ENCODE measurements around the gene AMZ1.
A peak's percentile ranks its signal among the peaks of the same experiment; 100 is the strongest.
"Not testable (repeated sequence)": the region's sequence is repeated elsewhere in the genome, so short reads cannot be mapped to it uniquely, and the experiment has no call there.

The AMZ1 gene

DNA sequence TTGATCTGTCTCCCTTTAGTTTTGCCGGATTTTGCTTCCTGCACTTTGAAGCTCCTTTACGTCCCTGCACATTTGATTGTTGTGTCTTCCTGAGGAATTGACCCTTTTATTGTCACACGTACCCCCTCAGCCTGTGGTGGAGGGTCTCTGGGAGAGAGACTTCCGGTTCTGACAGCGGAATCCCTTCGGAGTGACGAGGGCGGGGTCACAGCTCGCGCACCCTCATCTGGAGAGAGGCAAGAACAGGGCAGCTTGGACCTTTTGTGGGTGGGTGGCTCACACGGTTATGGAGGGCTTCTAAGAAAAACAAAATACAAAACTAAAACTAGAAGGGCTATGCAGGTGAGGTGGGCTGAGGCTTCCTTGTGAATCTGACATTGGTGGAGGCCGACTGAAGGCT, 26.0 kb downstream of the AMZ1 start:
- DNase-seq (ENCODE audit: low spot score in 2 of 2) (no peak), ATAC-seq (ENCODE audit: low read depth) (no peak)
- peaks cover 13% of the 10 kb centered on the region for H3K36me3 Mint-ChIP-seq
- no peaks in the 10 kb centered on the region for H3K27me3 Mint-ChIP-seq
- H3K4me3 Mint-ChIP-seq: no peak overlapping the region
- no peaks in the 10 kb centered on the region for H3K9me3 Mint-ChIP-seq
- H3K27ac Mint-ChIP-seq: peak overlapping the region; percentile 68
- H3K4me1 Mint-ChIP-seq: peaks cover 51% of the 10 kb centered on the region

DNA sequence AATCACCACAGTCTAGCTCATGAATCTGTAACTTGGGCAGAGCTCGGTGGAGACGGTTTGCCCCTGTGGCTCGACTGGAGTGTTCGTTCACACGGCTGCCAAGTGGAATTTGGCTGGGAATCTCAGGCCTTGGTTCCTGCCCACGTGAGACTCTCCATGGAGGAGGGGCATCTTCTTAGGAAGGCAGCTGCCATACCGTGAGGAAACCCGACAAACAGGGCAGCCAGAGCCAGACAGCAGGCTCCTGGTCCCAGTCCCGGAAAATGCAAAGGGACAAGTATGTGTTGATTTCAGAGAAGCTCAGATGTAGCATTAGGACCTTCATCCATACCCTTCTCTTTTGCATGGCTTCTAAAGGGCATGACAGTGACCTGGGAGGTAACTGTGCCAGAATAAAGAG, 26.6 kb downstream of the AMZ1 start:
- Mint-ChIP-seq H3K4me3 (no peak overlapping the region), H3K4me1 (peaks cover 48% of the 10 kb centered on the region), H3K27ac (peak overlapping the region; percentile 88), H3K36me3 (peaks cover 13% of the 10 kb centered on the region), H3K9me3 (no peaks in the 10 kb centered on the region), H3K27me3 (no peaks in the 10 kb centered on the region)
- ATAC-seq (ENCODE audit: low read depth) (no peak), DNase-seq (ENCODE audit: low spot score in 2 of 2) (no peak)

DNA sequence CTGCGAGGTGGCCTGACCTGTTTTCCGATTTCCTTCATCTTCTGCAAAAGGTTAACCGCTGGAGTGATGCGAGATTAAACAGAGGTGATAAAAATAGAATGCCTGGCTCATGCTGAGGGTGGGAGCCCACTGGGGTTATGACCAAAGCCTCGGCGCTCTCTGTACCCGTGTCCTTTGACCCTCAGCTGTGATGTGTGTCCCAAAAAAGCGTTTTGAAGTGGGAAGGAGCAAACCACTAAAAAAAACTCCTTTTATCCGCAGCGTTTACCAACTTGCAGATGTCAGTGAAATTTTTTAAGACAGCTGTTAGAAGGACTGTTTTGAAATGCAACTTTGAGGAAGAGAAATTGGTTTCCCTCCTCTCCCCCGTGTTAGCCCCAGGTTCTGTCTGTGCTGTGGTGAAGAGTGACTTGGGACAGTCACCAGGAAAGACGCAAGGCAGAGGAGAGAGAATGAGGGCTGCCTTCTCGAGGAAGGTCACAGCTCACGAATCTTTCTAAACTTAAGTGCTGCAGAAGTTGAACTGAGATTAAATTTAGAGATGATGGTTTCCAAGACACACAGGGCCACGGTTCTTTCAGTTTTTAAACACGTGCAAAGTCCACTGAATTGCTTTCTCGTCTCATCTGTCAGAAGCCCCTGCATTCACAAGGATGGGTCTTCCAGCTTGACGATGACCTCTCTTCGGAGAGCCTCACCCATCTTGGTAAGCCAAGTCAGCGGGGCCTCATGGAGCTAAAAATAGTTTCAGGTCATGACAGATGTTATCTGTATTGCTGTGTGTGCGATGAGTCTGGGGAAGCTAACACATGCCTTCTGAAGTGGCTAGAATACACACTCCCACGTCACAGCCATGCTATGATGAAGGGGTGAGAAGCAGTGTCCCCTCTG, 27.6 kb downstream of the AMZ1 start:
- H3K36me3 Mint-ChIP-seq: peaks cover 13% of the 10 kb centered on the region
- H3K27me3 Mint-ChIP-seq: no peaks in the 10 kb centered on the region
- peak overlapping the region; percentile 54 for H3K4me3 Mint-ChIP-seq
- peaks cover 39% of the 10 kb centered on the region for H3K4me1 Mint-ChIP-seq
- ATAC-seq (ENCODE audit: low read depth) (peak; percentile 31), DNase-seq (ENCODE audit: low spot score in 2 of 2) (no peak)
- no peaks in the 10 kb centered on the region for H3K9me3 Mint-ChIP-seq
- peak overlapping the region; percentile 88 for H3K27ac Mint-ChIP-seq

DNA sequence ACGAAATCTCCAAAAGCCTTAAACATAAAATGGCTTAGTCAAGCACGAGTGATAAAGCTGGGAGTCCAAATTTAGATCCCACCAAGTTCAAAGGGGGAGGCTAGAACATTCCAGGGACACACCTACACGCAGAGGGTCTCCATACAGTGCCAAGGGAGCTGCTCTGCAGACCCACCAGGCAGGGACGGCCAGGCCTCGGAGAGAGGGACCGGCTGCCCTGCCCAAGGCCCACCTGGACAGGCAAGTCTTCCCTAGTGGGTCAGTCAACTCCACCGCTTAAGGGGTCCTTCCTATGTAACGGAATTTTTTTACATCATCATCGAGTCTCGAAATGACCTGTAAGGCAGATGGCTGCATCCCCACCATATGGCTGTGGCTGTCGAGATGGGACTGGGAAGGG, 28.5 kb downstream of the AMZ1 start:
- DNase-seq (ENCODE audit: low spot score in 2 of 2) (no peak), ATAC-seq (ENCODE audit: low read depth) (no peak)
- Mint-ChIP-seq H3K27me3 (no peaks in the 10 kb centered on the region), H3K4me3 (peak overlapping the region; percentile 17), H3K36me3 (peaks cover 16% of the 10 kb centered on the region), H3K9me3 (no peaks in the 10 kb centered on the region), H3K4me1 (peaks cover 35% of the 10 kb centered on the region), H3K27ac (peak overlapping the region; percentile 72)

DNA sequence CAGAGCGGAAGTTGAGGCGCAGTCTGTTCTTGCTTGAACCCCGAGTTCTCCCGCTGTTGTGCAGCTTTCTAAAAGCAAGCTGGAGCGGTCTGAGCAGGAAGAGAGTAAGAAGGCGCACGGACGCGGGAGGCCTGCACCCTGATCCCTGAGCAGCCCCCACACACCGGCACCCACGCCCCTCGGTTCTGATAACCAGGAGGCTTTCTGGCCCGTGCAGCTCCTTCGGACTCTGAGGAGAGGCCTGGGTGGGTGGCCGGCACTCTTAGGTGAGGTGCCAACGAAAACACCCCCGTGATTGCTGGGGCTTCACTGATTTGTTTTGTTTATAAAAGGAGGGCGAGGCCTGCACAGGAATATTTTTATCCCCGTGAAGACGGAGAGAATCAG, 28.9 kb downstream of the AMZ1 start:
- Mint-ChIP-seq H3K27ac (peak overlapping the region; percentile 72), H3K4me3 (peak overlapping the region; percentile 17), H3K9me3 (no peaks in the 10 kb centered on the region), H3K36me3 (peaks cover 16% of the 10 kb centered on the region), H3K4me1 (peaks cover 35% of the 10 kb centered on the region), H3K27me3 (no peaks in the 10 kb centered on the region)
- no peak for ATAC-seq (ENCODE audit: low read depth)
- no peak for DNase-seq (ENCODE audit: low spot score in 2 of 2)

DNA sequence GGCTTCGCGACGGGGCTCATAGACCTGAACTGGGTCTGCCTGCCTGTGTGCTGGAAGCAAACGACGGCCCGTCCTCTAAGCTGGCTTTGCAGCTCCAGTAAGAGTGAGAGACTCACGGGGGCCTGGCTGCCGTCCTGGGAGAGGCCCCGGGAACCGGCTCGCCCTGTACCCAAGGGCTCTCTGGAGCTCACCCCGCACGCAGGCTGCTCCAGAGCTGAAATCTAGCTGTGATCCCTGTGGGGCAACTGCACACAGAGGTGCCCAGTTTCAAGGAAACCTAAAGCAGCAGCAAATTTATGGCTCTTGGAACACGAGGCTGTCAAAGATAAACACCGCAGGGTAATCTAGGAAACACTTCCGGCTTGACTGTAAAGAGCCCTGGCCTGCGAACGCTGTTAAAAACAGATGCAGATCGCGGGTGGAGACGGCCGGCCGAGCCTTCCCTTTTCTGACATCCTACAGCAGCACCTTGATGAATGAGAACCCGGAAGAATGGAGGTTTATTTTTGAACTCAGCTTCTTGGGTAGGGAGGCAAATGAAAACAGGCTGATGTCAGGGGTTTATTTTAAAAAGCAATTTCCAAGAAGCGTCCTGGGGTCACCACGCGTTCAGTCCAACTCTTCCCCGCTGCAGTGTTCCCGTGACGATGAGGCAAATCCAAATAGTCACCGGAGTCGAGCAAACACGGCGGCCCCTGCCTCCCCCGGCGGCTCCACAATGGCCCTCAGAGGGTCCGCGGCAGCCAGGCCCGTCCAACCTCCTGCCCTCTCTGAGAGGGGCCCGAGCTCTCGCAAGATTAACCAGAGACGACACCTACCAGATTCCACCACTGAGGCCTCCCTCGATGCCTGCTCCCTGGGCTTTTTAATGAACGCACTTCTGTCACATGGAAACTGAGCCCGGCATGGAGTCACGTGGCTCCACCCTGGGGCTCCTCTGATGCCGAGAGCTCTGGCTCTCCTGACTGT, 29.6 kb downstream of the AMZ1 start:
- ATAC-seq (ENCODE audit: low read depth) (peak; percentile 32), DNase-seq (ENCODE audit: low spot score in 2 of 2) (no peak)
- peaks cover 14% of the 10 kb centered on the region for H3K36me3 Mint-ChIP-seq
- no peaks in the 10 kb centered on the region for H3K27me3 Mint-ChIP-seq
- H3K9me3 Mint-ChIP-seq: no peaks in the 10 kb centered on the region
- no peak overlapping the region for H3K27ac Mint-ChIP-seq
- H3K4me1 Mint-ChIP-seq: peaks cover 33% of the 10 kb centered on the region
- H3K4me3 Mint-ChIP-seq: no peak overlapping the region

DNA sequence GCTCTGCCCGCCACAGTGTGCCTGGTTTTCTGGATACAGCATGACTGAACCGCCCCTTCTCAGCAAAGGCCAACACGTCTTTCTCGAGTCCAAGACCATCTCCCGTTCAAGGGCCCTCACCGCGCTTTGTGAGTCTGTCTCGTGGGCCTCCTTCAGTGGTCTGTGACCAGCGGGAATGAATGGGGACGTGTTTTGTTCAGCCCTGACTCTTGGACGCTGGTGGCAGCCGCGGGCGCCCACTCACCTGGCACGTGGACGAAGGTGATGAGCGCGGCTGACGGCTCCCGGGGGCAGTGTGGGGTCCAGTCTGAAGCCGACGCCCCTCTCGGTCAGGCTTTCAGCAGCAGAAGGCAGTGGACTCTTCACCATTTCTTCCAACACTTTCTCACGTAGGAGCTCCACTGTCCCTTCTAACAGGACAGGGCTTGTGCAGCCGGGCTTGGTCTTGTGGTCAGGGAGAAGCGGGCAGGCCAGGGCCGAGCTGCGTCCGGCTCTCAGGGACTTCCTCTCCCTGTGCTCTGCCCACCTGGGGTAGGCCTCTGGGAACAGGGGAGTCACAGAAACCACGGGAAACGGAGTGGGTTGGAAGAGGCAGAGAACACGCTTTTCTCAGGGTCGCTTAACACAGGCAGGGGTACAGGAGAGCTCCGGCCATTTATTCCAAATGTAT, 30.4 kb downstream of the AMZ1 start:
- no peak for DNase-seq (ENCODE audit: low spot score in 2 of 2)
- peaks cover 14% of the 10 kb centered on the region for H3K36me3 Mint-ChIP-seq
- no peak overlapping the region for H3K4me3 Mint-ChIP-seq
- ATAC-seq (ENCODE audit: low read depth): no peak
- no peaks in the 10 kb centered on the region for H3K9me3 Mint-ChIP-seq
- H3K27me3 Mint-ChIP-seq: no peaks in the 10 kb centered on the region
- H3K27ac Mint-ChIP-seq: no peak overlapping the region
- peaks cover 33% of the 10 kb centered on the region for H3K4me1 Mint-ChIP-seq

DNA sequence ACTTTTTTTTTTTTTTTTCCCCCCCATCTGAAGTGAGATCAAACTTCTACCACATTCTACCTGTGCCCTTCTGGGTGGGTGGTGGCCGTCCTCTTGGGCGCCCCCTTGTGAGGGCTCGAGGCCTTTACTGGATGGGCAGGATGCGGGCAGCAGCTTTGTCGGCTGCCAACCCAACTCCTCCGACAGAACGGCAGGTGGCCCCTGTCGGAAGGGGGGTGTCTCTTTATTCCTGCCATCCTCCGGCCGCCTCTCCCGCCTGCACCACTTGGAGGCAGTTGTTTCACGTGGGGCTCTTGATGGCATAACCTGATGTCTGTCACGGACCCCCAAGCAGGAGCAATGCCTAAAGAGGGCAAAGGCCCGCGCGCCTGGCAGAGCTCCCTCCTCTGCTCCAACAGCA, 31.0 kb downstream of the AMZ1 start:
- Mint-ChIP-seq H3K4me3 (no peak overlapping the region), H3K27ac (no peak overlapping the region), H3K36me3 (peaks cover 9% of the 10 kb centered on the region), H3K27me3 (no peaks in the 10 kb centered on the region), H3K4me1 (peaks cover 33% of the 10 kb centered on the region), H3K9me3 (no peaks in the 10 kb centered on the region)
- ATAC-seq (ENCODE audit: low read depth): peak; percentile 51
- peak; percentile 59 to 71 for DNase-seq (ENCODE audit: low spot score in 2 of 2)

DNA sequence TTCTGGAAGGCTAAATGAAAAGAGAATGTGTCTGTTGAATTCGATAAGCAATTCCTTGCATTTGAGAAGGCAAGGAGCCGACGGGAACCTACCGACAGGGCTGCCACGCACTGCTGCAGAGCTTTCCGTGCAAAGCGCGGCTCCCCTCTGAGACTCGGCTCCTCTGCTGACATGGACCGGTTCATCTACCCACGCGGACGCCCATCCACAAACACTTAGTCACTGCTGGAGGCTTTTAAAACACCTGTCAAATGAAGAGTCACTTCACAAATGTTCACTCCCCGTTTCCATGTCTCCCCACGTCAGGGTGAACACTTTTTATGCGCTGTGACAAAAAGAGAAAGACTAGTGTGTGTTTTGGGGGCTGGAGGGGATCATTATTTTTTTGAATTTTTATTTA, 32.0 kb downstream of the AMZ1 start:
- no peak overlapping the region for H3K4me3 Mint-ChIP-seq
- DNase-seq (ENCODE audit: low spot score in 2 of 2): no peak
- H3K4me1 Mint-ChIP-seq: peaks cover 28% of the 10 kb centered on the region
- H3K36me3 Mint-ChIP-seq: peaks cover 4% of the 10 kb centered on the region
- peak overlapping the region; percentile 35 for H3K27ac Mint-ChIP-seq
- no peaks in the 10 kb centered on the region for H3K27me3 Mint-ChIP-seq
- no peak for ATAC-seq (ENCODE audit: low read depth)
- H3K9me3 Mint-ChIP-seq: no peaks in the 10 kb centered on the region

DNA sequence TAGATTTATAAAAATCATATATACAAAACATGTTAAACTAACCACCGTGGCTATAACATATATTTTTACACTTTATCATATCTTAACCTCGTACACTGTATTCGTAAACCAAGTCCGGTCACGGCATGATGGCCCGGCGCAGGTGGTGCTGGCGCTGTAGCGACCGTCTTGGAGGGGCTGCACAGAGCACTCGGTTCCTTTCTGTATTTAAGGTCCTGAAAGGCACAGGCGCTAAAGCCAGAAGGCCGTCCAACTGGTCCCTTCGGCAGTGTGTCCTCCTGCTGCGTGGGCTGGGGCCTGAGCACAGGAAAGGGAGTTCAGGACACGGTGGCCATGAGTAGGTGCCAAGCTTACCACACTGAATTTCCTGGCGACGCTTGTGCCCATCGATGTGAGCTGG, 33.8 kb downstream of the AMZ1 start:
- DNase-seq (ENCODE audit: low spot score in 2 of 2): no peak

DNA sequence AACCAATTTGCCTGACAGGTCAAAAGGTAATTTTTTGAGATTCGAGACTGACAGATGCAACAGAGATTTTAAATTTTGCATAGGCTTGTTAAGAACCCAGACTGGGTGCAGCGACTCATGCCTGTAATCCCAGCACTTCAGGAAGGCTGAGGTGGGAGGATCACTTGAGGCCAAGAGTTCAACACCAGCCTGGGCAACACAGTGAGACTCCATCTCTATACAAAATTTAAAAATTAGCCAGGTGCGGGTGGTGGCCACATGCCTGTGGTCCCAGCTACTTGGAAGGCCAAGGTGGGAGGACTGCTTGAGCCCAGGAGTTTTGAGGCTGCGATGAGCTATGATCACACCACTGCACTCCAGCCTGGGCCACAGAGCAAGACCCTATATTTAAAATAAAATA, 34.6 kb downstream of the AMZ1 start:
- H3K4me3 Mint-ChIP-seq: no peak overlapping the region
- H3K9me3 Mint-ChIP-seq: no peaks in the 10 kb centered on the region
- H3K4me1 Mint-ChIP-seq: peaks cover 12% of the 10 kb centered on the region
- ATAC-seq (ENCODE audit: low read depth) (no peak), DNase-seq (ENCODE audit: low spot score in 2 of 2) (no peak)
- no peak overlapping the region for H3K27ac Mint-ChIP-seq
- H3K36me3 Mint-ChIP-seq: peaks cover 2% of the 10 kb centered on the region
- H3K27me3 Mint-ChIP-seq: no peaks in the 10 kb centered on the region

More for the DNA sequence above, 33.8 kb downstream of the AMZ1 start:
- Mint-ChIP-seq H3K9me3 (no peaks in the 10 kb centered on the region), H3K27me3 (no peaks in the 10 kb centered on the region), H3K36me3 (peaks cover 2% of the 10 kb centered on the region), H3K27ac (no peak overlapping the region), H3K4me3 (no peak overlapping the region), H3K4me1 (peaks cover 14% of the 10 kb centered on the region)
- ATAC-seq (ENCODE audit: low read depth): no peak

DNA sequence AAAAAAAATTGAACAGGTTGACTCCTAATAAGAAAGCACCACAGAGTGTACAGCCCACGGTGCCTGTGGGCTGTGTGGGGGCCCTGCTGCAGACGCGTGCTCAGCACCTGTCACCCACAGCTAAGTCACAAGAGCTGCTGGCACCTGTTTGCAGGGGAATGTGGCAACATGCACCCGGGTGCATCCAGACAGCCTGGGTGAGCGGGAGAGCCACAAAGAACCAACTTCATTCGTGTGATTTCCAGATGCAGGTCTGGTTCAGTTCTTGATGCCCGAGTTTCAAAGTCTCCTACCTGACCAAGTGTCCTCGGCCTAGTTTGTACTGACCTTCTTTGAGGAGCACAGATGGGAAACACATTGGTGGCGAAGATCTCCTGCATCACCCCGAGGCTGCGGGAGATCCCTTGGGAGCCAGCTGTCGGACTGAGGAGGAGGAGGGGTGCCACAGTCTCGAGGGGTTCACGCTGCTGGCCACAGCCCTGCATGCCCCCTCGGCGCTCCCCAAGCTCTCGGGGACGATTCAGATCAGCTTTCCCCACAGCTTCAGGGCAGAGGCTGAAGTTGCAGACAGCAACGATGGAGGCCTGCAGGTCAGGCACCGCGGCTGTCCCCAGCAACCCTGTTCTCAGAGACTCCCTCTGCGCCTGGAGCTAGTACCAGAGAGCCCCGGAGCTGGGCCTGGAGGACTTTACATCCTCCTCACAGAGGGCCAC, 35.3 kb downstream of the AMZ1 start:
- H3K4me3 Mint-ChIP-seq: no peak overlapping the region
- no peaks in the 10 kb centered on the region for H3K27me3 Mint-ChIP-seq
- H3K36me3 Mint-ChIP-seq: peaks cover 2% of the 10 kb centered on the region
- peaks cover 9% of the 10 kb centered on the region for H3K4me1 Mint-ChIP-seq
- ATAC-seq (ENCODE audit: low read depth) (no peak), DNase-seq (ENCODE audit: low spot score in 2 of 2) (no peak)
- no peak overlapping the region for H3K27ac Mint-ChIP-seq
- no peaks in the 10 kb centered on the region for H3K9me3 Mint-ChIP-seq

DNA sequence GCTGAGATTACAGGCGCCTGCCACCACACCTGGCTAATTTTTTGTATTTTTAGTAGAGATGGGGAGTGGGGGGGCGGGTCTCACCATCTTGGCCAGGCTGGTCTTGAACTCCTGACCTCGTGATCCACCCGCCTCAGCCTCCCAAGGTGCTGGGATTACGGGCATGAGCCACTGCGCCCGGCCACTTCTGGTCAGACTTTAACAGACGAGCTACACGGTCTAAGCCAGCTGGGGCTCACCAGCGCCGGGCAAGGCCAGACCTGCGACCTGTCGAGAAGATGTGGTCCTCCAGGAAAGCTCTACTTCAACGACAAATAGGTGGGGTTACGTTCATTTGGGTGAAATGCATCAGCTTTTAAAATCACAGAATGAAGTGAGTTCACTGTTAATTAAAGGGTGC, 36.0 kb downstream of the AMZ1 start:
- not testable (repeated sequence) for H3K36me3 Mint-ChIP-seq; H3K27ac Mint-ChIP-seq; H3K9me3 Mint-ChIP-seq; H3K27me3 Mint-ChIP-seq; H3K4me1 Mint-ChIP-seq; H3K4me3 Mint-ChIP-seq; DNase-seq (ENCODE audit: low spot score in 2 of 2); ATAC-seq (ENCODE audit: low read depth)

Data from memory B cell (primary cell).